MCF 10A (cell line): ENCODE data around the gene RFT1. TPM values are rescaled to one million over a fixed set of nuclear protein-coding genes. Genes with fewer than 3 reads are reported as not detected.

Source experiments
- BruUV-seq: library from RNA; stranded (reverse); fragments of 400-500 nt; replicated peaks from 2 replicates; lab custom pipeline; 2021; lab: Mats Ljungman, UMichigan
- CTCF ChIA-PET: fragments of 300-600 bp; sonication (Branson Sonifier 250); formaldehyde crosslinking; extraction: SDS; loops from one replicate; lab custom pipeline; 2021; ENCODE audit warnings: antibody characterized with exemption, inconsistent platforms; lab: Yijun Ruan, JAX
- POLR2A ChIA-PET: fragments of 300-600, 350-650 bp; sonication (Branson Sonifier 250); formaldehyde crosslinking; extraction: SDS; loops from one replicate; lab custom pipeline; 2020; ENCODE audit warnings: antibody characterized with exemption, inconsistent platforms; lab: Yijun Ruan, JAX
- DNase-seq: peaks from one replicate; pipeline ENCODE4 v3.0.0-alpha.2; 2018; ENCODE audit not compliant: unreplicated experiment
- H3K27ac Mint-ChIP-seq: one replicate; pipeline ENCODE4 v1.8.0; 2022; ENCODE audit warnings: mild to moderate bottlenecking, low read depth, mixed read lengths; ENCODE audit not compliant: unreplicated experiment
- H3K27me3 Mint-ChIP-seq: one replicate; pipeline ENCODE4 v1.8.0; 2022; ENCODE audit warnings: mixed read lengths; ENCODE audit not compliant: insufficient read depth, unreplicated experiment
- H3K36me3 Mint-ChIP-seq: one replicate; pipeline ENCODE4 v1.8.0; 2022; ENCODE audit warnings: mild to moderate bottlenecking, moderate library complexity, mixed read lengths; ENCODE audit not compliant: insufficient read depth, unreplicated experiment
- H3K4me1 Mint-ChIP-seq: one replicate; pipeline ENCODE4 v1.8.0; 2022; ENCODE audit warnings: mixed read lengths; ENCODE audit not compliant: insufficient read depth, unreplicated experiment
- H3K4me3 Mint-ChIP-seq: one replicate; pipeline ENCODE4 v1.8.0; 2022; ENCODE audit warnings: mild to moderate bottlenecking, moderate library complexity, mixed read lengths; ENCODE audit not compliant: unreplicated experiment
- H3K9me3 Mint-ChIP-seq: one replicate; pipeline ENCODE4 v1.8.0; 2022; ENCODE audit warnings: mixed read lengths; ENCODE audit not compliant: unreplicated experiment
- CTCF ChIP-seq: fragments of 200-600 bp; IDR thresholded peaks from one replicate; pipeline ENCODE4 v1.8.0; 2022; ENCODE audit warnings: antibody characterized with exemption, mild to moderate bottlenecking; ENCODE audit not compliant: unreplicated experiment
- intact Hi-C: fragments of 100-400 bp; cut with micrococcal nuclease; formaldehyde crosslinking; loops from 2 replicates; pipeline ENCODE4 v1.14.1; 2022
- total RNA-seq: library from RNA; stranded (reverse); gene quantifications from 2 replicates; pipeline ENCODE4 v1.2.3, GENCODE V29; 2022

The RFT1 gene
- total RNA-seq, 1 experiment from 2014 or later = 42.7 TPM

GRCh38 chr3:53046171-53047170, 83.8 kb downstream of the RFT1 start:
- Mint-ChIP-seq H3K27me3 (no peaks in the 10 kb centered on the region), H3K27ac (peak overlapping the region; percentile 35)
- DNase-seq = peak; percentile 28

GRCh38 chr3:53045518-53046170, 84.6 kb downstream of the RFT1 start, which contains the start of gene SFMBT1:
SFMBT1 (minus strand) TSS chr3:53046073; CDS start chr3:52969128, 76,945 bp downstream.
- DNase-seq = peak; percentile 46
- no peak for TF ChIP-seq CTCF
- peaks cover 4% of the 10 kb centered on the region for H3K36me3 Mint-ChIP-seq
- H3K9me3 Mint-ChIP-seq = no peaks in the 10 kb centered on the region
- intact Hi-C loops = no loop called here
- ChIA-PET POLR2A (interaction anchor here (0.7 to 4.6 kb wide), 16 partner anchors 9 to 330 kb away, joined by 3 to 25 read pairs (median 4); partner anchors contain the start of genes NEK4 and STIMATE), CTCF (interaction anchor here (0.5 to 0.7 kb wide), 2 partner anchors 12 to 74 kb away, joined by 3 read pairs; no protein-coding TSS in a partner anchor)
- no TSS peak for BruUV-seq
- no peaks in the 10 kb centered on the region for H3K27me3 Mint-ChIP-seq
- H3K4me3 Mint-ChIP-seq = peak within 1 kb of the TSS; percentile 83
- peaks cover 10% of the 10 kb centered on the region for H3K4me1 Mint-ChIP-seq
- peak within 1 kb of the TSS; percentile 57 for H3K27ac Mint-ChIP-seq

More at GRCh38 chr3:53046171-53047170, 83.8 kb downstream of the RFT1 start:
- ChIA-PET CTCF (interaction anchor here (0.6 to 1.1 kb wide), 5 partner anchors 11 to 153 kb away, joined by 3 to 4 read pairs (median 3); no protein-coding TSS in a partner anchor), POLR2A (interaction anchor here (0.6 to 4.6 kb wide), 13 partner anchors 10 to 377 kb away, joined by 3 to 25 read pairs (median 4); partner anchors contain the start of genes NEK4 and STIMATE)
- Mint-ChIP-seq H3K9me3 (no peaks in the 10 kb centered on the region), H3K4me3 (peak overlapping the region; percentile 77), H3K36me3 (peaks cover 4% of the 10 kb centered on the region), H3K4me1 (peaks cover 10% of the 10 kb centered on the region)
- intact Hi-C loops = no loop called here
- BruUV-seq = no TSS peak
- TF ChIP-seq CTCF = no peak

- no peaks in the 10 kb centered on the region for H3K9me3 Mint-ChIP-seq
- no peaks in the 10 kb centered on the region for H3K27me3 Mint-ChIP-seq
- no TSS peak for BruUV-seq
- peak overlapping the region; percentile 83 for H3K4me3 Mint-ChIP-seq
- ChIA-PET POLR2A (interaction anchor here (0.6 to 4.6 kb wide), 13 partner anchors 9 to 374 kb away, joined by 3 to 25 read pairs (median 5); partner anchors contain the start of gene STIMATE), CTCF (interaction anchor here (0.5 kb wide), 1 partner anchor 13 kb away, joined by 3 read pairs; no protein-coding TSS in a partner anchor)
- peaks cover 15% of the 10 kb centered on the region for H3K4me1 Mint-ChIP-seq
- peak; percentile 35 for DNase-seq
- intact Hi-C loops = loop anchor here (1.0 to 5.0 kb wide), 2 partner anchors 111 to 148 kb away; partner anchors contain the start of gene STIMATE
- TF ChIP-seq CTCF = no peak
- H3K36me3 Mint-ChIP-seq = peaks cover 4% of the 10 kb centered on the region
- peak overlapping the region; percentile 57 for H3K27ac Mint-ChIP-seq
Measured at GRCh38 chr3:53044711-53045517, 85.3 kb downstream of the RFT1 start.
